NCI-H524 (cell line): Measurements from ENCODE around the gene ATP2A3.

Experiments used
- DNase-seq, 2 experiments: peaks; one replicate each; lab custom pipeline; 2025; lab: John Stamatoyannopoulos, UW

The ATP2A3 gene

DNA sequence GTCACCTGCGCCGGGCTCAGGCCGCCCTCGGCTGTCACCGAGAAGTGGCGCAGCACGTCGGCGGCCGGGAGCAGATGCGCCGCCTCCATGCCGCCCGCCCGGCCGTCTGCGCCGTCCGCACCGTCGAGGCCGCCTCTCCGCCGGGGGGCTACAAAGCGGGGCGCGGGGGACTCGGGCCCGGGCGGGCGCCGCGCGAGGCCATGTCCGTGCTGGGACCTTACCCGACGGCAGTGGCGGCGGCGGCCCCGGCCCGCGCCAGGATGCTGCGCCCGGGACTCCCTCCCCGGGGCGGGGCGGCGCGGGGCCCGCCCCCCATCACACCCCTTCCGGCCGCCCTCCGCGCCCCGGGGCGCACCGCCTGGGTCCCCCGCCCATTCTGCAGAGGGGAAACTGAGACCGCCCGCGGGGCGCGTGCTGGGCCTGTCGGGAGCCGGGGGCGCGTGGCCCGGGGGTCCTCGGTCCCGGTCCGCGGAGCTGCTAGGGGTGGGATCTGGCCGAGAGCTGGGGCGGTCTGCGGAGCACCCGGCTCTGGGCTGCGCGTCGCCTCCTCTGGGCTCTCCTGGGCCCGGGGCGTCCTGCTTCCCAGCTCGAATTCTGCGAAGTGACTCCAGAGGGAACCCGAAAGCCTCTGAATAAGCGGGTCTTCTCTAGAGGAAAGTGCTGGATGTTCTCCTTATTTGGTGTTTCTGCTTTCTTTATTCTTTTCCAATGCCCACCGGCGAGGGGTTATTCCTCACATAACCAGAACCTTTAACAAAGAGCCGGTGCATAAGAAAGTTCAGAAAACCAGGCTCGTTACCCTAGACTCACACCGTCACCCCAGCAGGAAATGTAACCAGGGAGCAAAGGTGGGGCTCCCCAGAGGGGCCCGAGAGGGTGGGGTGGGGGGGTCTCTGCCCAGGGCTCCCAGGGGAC is at the start of gene ATP2A3:
ATP2A3 (minus strand) TSS at position 235 of the 915 bp plus-strand sequence; CDS start at position 89, 146 bp downstream.
- DNase-seq, result no peak

DNA sequence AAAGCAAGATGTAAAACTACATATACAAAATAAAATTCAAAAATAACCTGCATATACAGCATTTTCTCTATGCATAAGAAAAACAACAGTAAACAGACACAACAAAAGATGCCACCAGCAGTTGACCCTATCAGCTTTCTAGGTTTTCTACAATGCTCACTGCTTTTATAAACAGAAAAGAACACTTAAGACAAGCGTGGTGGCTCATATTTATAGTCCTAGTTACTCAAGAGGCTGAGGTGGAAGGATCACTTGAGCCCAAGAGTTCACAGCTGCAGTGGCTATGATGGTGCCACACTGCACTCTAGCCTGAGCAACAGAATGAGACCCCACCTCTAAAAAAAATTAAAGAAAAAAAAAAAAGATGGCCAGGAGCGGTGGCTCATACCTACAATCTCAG is 46.5 kb upstream of the ATP2A3 start:
- DNase-seq, result no peak

DNA sequence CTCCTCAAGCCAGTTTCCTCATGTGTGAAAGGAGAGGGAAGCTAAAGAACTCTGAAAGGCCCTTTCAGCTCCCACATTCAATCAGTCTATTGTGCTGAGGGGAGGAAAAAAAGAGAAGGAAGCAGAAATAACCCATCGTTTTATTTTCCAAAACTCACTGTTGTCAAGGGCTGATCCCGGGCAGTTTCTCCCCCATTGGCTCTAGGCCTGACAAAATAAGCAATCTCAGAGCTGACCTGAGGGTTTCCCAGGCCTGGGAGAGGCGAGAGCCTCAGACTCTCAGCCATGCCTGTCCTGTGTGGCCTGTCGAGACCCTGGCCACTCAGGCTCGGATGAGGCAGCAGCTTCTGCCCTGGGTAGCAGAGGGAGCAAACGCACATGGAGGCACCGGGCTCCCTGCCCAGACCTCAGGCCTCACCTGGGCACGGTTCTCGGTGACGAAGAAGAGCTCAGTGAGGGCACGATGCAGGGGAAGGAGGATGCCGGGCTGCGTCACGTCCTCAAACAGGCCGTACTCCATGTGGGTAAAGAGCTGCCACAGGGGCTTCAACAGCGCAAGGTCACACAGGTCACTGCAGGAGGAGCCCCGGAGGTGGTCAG is 45.0 kb upstream of the ATP2A3 start:
- DNase-seq, result no peak

DNA sequence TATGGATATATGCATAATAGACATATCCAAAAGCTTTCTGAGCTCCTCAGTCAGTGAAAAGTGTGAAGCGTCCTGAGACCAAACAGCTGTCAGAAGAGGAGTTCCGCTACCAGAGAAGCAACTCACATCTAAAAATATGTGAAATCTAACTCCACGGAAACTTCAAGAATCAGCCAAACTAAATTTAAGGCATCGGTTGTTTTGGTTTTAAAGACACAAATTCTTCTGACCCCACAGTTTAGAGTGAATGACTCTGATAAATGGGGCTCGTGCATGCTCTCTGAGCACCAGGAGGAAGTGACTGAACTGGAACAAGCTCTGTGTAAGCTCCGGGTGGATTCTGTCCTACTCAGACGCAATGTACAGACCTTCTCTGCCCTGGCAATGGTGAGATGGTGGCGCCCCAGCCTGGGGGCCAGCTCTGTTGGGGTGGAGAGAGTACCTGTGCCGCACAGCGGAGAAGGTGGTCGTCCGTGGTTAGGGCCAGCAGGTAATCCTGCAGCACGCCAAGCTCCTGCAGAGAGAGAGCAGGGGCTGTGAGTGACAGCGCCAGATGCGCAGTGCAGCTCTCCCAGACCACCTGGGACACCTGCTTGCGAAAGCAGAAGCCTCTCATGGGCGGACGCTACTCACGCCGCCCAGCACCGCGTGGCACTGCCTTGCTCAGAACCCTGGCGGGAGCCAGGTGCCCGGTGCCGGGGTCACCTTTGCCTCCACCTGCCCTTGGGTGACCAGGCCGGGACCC is 44.4 kb upstream of the ATP2A3 start:
- DNase-seq, result no peak

DNA sequence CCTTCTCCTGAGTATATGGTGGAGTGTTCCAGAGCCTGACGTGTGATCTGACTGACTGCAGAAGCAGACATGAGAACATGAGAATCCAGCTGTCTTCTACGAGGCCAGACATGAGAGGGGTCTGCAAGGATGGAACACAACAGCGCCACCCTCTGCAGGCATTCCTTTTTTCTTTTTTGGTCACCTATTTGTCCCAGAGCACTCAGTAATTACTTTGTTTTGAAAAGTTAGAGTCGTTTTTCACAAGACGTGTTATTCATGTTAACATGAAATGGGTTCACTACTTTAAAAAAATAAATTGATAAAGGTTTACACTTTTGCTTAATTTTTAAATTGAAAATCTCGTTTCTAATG is 43.8 kb upstream of the ATP2A3 start:
- DNase-seq, result peak in 1 of 2 experiments; percentile 14

DNA sequence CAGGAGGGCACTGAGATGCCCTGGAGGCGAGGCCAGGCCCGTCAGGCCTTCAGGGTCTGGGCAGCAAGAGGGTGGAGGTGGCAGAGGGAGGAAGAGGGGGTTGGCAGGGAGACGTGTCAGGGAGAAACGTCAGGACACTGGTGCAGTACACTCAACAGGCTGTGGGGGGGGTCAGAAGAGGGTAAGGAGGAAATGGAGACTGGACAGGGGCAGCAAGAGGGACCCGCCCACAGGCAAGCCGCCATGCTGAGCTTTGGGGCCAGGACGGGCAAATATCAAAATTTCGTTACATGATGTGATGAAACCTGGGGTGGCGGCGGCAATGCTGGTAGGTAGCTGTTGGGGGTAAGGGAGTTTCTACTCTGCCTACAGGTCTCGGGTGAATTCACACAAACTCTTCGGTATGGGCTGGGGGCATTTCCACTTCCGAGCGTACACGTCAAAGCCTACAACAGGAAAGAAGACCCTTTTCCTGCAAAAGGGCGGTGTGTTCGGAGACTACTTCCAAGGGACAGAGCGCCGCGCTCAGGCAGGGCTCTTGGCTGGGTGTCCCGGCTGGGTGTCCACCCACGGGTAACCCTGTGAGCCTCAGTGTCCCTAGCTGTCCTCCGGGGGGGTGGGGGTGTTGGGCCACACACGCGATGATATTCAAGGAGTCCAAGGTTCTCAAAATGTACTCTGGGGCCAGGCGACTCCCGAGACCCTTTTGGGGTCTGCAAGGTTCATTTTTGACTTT is 43.3 kb upstream of the ATP2A3 start:
- DNase-seq, result no peak

DNA sequence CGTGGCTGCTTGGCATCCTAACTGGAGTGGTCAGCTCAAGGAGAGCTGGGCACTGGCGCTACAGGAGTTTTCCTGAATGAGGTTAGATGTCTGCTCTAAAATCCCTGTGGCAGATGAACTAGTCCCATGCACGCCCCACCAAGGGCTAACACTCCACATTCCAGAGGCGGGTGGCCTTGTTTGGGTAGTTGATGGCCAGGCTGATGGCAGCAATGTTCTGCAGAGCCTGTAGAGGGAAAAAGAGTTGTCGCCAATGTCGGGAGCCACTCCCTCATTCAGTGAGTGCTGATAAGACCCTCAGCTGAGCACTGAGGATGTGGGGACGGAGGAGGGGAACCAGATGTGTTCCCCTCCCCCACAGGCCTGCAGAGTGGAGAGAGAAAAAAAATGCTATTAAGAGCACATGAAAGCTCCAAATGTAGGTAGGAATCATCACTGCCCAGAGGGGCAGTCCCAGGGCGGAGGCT is 42.5 kb upstream of the ATP2A3 start:
- no peak for DNase-seq

DNA sequence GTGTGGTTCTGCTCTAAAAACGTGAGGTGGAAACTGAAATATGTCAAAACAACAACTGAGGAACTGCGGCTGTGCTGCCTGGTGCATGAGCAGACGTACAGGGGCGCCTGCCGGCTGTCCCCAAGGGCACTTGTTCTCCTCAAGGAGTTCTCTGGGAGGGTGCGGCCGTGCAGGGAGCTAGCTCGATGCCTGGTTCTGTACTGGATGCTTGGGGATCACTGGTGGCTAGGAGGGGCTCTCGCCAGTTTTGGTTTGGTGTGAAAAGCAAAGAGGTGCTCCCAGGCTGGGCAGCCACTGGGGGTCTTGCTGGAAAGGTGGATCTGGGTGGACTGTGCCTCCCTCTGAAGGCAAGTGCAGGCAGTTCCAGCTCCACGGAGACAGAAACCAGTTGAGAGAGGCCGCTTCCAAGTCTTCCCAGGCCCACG is 41.9 kb upstream of the ATP2A3 start:
- DNase-seq, result no peak

DNA sequence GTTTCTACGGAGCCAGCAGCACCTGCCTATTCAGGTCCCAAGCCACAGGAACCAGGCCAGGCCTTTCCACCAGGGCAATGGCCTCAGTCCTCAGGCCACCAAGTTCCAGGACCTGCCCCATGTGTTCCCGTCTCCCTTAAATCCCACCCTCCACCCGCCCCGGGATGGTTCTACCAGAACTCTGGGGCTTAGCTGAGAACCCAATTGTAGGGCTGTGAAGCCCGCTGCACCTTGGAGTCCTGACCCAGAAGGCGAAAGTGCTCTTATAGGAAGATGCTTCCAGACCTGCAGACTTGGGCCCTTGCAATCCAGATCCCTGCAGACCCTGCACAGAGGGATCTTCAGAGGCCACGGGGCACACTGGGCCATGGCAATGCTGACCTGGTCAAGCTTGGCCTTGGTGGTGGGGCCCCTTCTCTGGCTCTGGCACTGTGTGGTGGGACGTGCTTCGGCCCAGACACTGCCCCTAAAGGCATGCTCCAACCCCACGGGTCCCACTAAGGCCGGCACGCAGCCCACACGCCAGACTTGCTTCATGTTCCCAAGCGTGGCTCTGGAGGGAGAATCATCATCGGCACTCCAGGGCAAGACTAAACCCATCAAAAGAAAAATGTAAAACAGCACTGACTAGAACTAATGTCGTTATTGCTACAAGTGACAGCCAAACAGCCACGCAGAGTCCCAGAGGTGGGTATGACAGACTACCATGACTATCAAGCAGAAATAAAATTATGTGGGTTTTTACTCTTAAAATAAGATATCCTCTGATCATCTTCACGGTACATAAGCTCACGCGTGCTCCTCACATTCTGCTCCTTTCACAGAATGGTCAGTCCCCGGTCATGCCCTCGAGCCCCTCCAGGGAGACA is 41.3 kb upstream of the ATP2A3 start:
- DNase-seq, result no peak

DNA sequence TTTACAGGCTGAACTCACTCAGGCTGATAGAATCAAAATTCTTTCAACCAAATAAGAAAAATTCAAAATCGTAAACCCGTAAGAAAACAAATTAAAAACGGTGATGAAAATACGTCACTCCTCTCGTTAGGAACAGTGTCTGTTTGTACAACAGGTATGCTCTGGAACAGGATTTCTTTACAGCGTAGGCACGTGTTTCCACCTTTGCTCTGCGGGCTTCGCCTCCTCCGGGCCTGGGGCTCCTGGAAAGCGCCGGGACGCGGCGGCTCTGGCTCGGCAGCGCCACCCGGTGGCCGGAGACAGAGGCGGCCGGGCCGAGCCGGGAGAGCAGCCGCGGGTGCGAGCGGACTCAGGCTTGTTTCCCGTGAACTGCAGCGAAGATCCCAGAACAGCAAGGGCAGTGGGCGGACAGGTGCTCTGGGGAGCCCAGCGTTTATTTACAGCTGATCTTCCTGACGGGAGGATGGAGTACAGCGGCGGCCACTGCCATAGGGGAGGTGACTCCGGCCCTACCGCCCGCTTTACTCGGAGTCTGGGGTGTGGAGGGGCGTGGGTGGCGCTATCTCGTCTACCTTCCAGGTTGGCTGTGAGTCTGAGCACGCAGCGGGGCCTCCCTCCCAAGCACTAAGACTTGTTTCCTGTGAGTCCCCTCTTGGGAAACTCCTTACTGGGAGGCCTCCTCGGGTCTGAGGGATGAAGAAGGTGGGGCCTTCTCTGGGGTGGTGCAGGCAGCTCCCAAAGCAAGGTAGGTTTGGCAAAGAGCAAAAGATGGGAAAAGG is 40.5 kb upstream of the ATP2A3 start:
- DNase-seq, result peak; percentile 28 to 49

DNA sequence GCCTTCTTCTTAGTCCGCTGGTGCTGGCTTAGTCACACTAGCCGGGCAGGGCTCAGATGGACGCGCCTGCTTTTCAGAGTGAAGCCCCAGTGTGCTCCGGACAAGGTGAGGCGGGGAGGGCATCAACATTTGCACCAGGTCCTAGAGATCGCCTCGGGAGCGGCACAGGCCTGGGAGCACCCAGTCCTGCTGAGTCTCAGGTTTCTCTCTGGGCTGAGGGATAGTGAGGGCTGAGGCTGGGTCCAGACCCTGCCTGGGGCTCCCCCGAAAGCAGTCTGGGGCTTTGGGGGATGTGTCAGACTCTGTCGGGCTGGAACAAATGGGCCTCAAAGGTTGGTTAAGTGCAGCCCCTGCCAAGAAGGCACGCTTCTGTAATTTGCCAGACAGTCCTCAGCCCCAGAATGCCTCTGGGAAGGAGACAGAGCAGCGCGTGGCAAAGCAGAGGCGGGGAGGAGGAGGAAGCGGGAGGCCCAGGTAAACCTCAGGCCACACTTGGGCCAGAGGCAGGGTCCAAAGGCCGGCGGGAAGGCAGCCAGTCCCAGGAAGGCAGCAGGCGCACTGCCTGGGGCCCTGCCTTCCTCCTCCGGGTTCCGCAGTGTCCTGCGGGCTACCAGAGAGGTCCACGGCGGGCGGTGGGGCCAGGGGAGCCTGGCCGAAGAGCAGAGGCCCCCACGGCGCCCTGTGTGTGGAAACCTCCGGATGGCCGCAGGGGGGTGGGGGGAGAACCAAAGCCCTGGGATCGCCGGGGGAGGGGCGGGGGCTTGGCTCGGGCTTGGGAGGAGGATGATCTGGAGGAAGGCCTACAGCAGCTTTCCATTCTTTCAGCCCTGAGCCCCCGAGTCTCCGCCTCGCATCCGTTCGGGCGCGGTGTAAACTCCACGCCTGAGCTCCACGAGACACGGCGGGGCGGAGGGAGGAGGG is 39.5 kb upstream of the ATP2A3 start:
- DNase-seq, result no peak

DNA sequence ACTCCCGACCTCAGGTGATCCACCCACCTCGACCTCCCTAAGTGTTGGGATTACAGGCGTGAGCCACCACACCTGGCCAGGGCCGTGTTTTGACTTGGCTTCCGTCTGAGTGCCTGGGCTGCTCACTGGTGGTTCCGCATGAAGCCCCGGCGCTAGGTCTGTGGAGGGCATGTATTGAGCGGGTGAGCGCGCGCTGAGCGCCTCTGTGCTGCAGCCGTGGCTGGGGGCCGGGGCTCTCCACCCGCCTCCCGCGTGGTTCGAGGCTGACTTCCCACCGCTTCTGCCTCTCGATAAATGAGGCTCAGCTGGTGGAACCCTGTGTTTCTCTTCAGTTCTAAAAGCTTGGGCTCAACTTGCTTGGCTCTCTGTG is 38.9 kb upstream of the ATP2A3 start:
- DNase-seq, result no peak

DNA sequence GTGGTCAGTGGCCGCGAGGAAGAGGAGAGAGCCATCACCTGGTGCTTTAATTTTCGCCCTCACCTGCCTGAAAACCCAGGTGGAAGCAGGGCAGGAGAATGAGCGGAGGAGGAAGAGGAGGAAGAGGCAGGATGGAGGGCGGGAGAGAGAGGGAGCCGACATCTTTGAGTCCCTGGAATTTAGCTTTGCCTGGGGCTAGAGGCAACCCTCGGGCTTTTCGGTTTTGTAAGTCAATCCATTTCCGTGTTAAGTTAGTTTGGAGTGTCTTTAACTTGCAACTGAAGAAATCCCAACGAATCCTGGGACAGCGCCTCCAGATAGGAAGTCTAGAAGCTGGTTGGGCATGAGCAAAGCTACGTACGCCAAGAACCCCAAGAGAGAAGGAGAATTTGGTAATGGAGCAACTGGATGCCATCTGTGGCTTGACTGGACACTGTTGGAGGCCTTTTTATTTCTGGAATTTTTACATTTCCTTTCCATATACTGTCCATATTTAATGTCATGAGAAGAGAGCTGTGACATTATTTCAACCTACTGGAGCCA is 36.9 kb upstream of the ATP2A3 start:
- no peak for DNase-seq

DNA sequence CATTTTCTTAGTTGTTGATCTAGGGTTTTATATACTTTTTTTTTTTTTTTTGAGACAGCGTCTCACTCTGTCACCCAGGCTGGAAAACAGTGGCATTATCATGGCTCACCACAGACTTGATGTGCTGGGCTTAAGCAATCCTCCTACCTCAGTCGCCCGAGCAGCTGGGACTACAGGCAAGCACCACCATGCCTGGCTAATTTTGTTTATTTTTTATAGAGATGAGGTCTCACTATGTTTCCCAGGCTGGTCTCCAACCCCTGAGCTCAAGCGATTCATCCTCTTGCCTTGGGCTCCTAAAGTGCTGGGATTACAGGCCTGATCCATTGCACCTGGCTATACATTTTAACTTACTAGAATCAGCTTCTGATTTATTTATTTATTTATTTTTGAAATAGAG is 34.2 kb upstream of the ATP2A3 start:
- no peak for DNase-seq

DNA sequence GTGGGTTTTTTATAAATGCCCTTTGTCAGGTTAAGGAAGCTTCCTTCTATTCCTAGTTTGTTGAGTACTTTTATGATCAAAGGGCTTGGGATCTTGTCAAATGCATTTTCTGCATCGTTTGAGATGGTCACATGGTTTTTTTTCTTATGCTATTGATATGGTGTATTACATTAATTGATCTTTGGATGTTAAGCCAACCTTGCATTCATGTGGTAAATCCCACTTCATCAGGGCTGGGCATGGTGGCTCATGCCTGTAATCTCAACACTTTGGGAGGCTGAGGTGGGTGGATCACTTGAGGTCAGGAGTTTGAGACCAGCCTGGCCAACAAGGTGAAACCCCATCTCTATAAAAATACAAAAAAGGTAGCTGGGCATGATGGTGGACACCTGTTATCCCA is 30.8 kb upstream of the ATP2A3 start:
- no peak for DNase-seq

DNA sequence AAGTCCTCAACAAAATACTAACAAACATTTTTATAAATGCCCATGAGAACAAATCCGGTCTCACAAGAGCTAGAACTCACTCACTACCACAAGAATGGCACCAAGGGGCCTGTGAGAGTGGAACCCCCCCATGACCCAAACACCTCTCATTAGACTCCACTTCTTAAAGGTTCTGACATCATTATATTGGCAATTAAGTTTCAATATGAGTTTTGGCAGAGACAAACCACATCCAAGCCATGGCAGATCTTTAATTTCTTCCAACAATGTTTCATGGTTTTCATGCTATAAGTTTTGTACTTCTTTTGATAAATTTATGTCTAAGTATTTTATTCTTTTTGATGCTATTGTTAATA is 30.0 kb upstream of the ATP2A3 start:
- no peak for DNase-seq

DNA sequence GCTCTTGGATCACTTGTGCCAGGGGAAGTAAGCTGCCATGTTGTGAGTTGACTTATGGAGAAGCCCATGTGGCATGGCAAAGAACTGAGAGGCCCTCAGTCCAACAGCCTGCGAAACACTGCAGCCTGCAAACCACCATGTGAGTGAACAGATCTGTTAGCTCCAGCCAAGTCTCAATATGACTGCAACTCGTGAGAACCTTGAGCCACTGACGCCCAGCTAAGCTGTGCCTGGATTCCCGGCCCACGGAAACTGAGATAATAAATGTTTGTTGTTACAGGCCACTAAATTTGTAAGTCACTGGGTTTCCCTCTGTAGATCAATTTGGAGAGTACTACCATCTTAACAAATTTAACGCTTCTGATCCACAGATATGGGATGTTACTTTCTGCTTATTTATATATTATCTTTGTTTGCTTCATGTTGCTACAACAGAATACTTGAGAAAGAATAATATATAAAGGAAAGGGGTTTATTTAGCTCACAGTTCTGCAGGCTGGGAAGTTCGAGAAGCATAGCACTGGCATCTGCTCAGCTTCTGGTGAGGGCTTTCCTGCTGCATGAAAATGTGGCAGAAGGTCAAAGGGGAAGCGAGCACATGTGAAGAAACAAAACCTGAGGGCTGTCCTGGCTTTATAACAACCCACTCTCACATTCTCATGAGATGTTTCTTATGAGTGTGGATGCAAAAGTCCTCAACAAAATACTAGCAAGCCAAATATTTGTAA is 29.4 kb upstream of the ATP2A3 start:
- DNase-seq, result no peak

DNA sequence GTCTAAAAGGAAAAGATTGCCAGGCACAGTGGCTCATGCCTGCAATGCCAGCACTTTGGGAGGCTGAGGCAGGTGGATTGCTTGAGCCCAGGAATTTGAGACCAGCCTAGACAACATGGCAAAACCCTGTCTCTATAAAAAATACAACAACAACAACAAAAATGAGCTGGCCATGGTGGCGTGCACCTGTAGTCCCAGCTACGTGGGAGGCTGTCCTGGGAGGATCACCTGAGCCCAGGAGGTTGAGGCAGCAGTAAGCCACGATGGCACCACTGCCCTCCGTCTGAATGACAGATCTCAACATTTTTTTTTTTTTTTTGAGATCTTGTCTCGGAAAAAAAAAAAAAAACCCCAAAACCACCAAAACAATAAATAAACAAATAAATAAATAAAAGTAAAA is 28.1 kb upstream of the ATP2A3 start:
- DNase-seq, result no peak
